Left lung (tissue), 10 donors: ENCODE measurements around the gene ETV5. TPM values are rescaled to one million over a fixed set of nuclear protein-coding genes. Genes with fewer than 3 reads are reported as not detected.

ENCODE experiments used
- ATAC-seq: fragments of 200-7000 bp; cut with Tn5 transposase; one replicate; pipeline ENCODE4 v1.9.1; 2020; ENCODE audit warnings: moderate library complexity
- DNase-seq, 4 donors: peaks; one replicate each; pipeline ENCODE4 v3.0.0-alpha.2; 2013 to 2020
- H3K27ac ChIP-seq, 2 donors: fragments of 200-600 bp; sonication (generic) in 1 of 2; one replicate each; pipeline versions ENCODE4 v1.5.0 to v1.8.0; 2020 to 2021
- H3K27me3 ChIP-seq, 2 donors: fragments of 200-600 bp; sonication (generic) in 1 of 2; one replicate each; pipeline versions ENCODE4 v1.5.0 to v1.8.0; 2020 to 2021
- H3K36me3 ChIP-seq, 2 donors: fragments of 200-600 bp; sonication (generic) in 1 of 2; one replicate each; pipeline versions ENCODE4 v1.5.0 to v1.8.0; 2020 to 2021
- H3K4me1 ChIP-seq, 2 donors: fragments of 200-600 bp; one replicate each; pipeline ENCODE4 v1.8.0; 2021
- H3K4me3 ChIP-seq, 2 donors: fragments of 200-600 bp; sonication (generic) in 1 of 2; one replicate each; pipeline versions ENCODE4 v1.5.0 to v1.8.0; 2020 to 2021; ENCODE audit warnings: mild to moderate bottlenecking in 1 of 2
- H3K9me3 ChIP-seq, 2 donors: fragments of 200-600 bp; sonication (generic) in 1 of 2; one replicate each; pipeline versions ENCODE4 v1.5.0 to v1.8.0; 2020 to 2021
- intact Hi-C, 2 donors: fragments of 100-400 bp; cut with DNase I; formaldehyde crosslinking; loops; one replicate each; pipeline versions ENCODE4 v1.11.2 to v1.14.2; 2022
- polyA plus RNA-seq, 6 donors: library from polyadenylated mRNA; unstranded; fragments of 120-200 nt; gene quantifications; one replicate each; pipeline ENCODE4 v1.2.1, GENCODE V29; 2013; ENCODE audit not compliant: insufficient read length in 6 of 6
- total RNA-seq, 2 donors: library from RNA; stranded (reverse); fragmentation: NEBNext Ultra II Directional; extraction: Animal tissue kit (Norgen Biotek cat#: 25700); gene quantifications; one replicate each; pipeline ENCODE4 v1.2.1, GENCODE V29; 2021
- TF ChIP-seq, protein P1 (sequence below), 2 donors: fragments of 200-600 bp; sonication (generic) in 1 of 2; IDR thresholded peaks; one replicate each; pipeline versions ENCODE4 v1.5.0 to v1.8.0; 2021; ENCODE audit warnings: antibody characterized with exemption in 2 of 2
- donor health status: DM: no; HTN: yes; CAD: no.
- donor health status: DM: no; HTN: no; CAD: no.

Gene ETV5
- total and polyA plus RNA-seq, 8 donors, result 40.7 to 332 (median 266) TPM

GRCh38 chr3:186001842-186002241 is 107.0 kb downstream of the ETV5 start:
- intact Hi-C loops, result no loop called here
- no peaks in the 10 kb centered on the region for H3K9me3 ChIP-seq
- no peaks in the 10 kb centered on the region for H3K4me1 ChIP-seq
- TF ChIP-seq, protein P1, sequence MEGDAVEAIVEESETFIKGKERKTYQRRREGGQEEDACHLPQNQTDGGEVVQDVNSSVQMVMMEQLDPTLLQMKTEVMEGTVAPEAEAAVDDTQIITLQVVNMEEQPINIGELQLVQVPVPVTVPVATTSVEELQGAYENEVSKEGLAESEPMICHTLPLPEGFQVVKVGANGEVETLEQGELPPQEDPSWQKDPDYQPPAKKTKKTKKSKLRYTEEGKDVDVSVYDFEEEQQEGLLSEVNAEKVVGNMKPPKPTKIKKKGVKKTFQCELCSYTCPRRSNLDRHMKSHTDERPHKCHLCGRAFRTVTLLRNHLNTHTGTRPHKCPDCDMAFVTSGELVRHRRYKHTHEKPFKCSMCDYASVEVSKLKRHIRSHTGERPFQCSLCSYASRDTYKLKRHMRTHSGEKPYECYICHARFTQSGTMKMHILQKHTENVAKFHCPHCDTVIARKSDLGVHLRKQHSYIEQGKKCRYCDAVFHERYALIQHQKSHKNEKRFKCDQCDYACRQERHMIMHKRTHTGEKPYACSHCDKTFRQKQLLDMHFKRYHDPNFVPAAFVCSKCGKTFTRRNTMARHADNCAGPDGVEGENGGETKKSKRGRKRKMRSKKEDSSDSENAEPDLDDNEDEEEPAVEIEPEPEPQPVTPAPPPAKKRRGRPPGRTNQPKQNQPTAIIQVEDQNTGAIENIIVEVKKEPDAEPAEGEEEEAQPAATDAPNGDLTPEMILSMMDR (IDR thresholded peaks at IDR 0.05), result no peak
- DNase-seq (no peak), ATAC-seq (no peak)
- no peak overlapping the region for H3K4me3 ChIP-seq
- H3K36me3 ChIP-seq, result no peaks in the 10 kb centered on the region
- H3K27me3 ChIP-seq, result peaks cover 0 to 4% of the 10 kb centered on the region in 2 donors
- H3K27ac ChIP-seq, result no peak overlapping the region

GRCh38 chr3:185999221-185999620 is 109.7 kb downstream of the ETV5 start:
- no peak overlapping the region for H3K4me3 ChIP-seq
- no peaks in the 10 kb centered on the region for H3K4me1 ChIP-seq
- intact Hi-C loops, result no loop called here
- DNase-seq (no peak), ATAC-seq (no peak)
- H3K27me3 ChIP-seq, result peaks cover 0 to 4% of the 10 kb centered on the region in 2 donors
- no peaks in the 10 kb centered on the region for H3K9me3 ChIP-seq
- no peaks in the 10 kb centered on the region for H3K36me3 ChIP-seq
- H3K27ac ChIP-seq, result no peak overlapping the region
- TF ChIP-seq, protein P1 (IDR thresholded peaks at IDR 0.05), result no peak

DNA sequence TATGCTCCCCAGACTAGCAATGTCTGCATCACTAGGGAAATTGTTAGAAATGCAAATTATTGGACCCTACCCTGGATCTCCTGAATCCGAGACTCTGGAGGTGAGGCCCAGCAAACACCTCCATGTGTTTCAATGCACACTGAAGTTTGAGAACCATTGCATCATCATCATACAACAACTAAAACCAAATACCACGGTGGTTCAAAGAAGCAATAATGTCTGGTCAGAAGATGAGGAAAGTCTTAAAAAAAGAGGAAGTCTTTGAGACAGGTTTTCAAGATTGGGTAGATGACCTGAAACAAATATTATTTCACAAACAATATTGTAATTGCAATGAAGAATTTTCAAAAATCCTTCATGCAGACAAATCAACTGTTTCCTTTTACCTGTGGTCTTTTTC is 110.8 kb downstream of the ETV5 start:
- DNase-seq, result no peak
- H3K27me3 ChIP-seq, result peaks cover 0 to 4% of the 10 kb centered on the region in 2 donors
- H3K4me1 ChIP-seq, result no peaks in the 10 kb centered on the region
- intact Hi-C loops, result no loop called here
- no peak overlapping the region for H3K4me3 ChIP-seq
- TF ChIP-seq, protein P1 (IDR thresholded peaks at IDR 0.05), result no peak
- no peak overlapping the region for H3K27ac ChIP-seq
- no peaks in the 10 kb centered on the region for H3K9me3 ChIP-seq
- no peaks in the 10 kb centered on the region for H3K36me3 ChIP-seq
- ATAC-seq, result no peak

DNA sequence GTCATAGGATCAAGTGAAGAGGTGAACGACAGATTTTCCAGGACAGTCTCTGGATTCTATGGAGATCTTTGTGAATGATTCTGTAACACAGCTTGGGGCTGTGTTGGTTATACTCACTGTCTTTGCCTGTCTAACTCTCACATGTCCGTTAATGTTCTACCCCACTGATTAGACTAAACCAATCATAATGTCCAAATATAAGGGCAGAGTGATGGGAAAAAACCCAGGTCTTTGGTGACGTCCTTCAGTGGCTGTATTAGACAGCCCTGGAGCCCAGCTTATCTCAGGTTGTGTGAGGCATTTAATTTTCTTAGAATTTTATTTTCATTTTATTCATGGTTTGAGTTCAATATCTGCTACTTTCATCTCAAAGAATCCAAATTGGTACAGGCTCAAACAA is 111.8 kb downstream of the ETV5 start:
- H3K27me3 ChIP-seq, result peaks cover 0 to 1% of the 10 kb centered on the region in 2 donors
- no peaks in the 10 kb centered on the region for H3K4me1 ChIP-seq
- no peak overlapping the region for H3K27ac ChIP-seq
- no peaks in the 10 kb centered on the region for H3K9me3 ChIP-seq
- ATAC-seq, result no peak
- intact Hi-C loops, result no loop called here
- TF ChIP-seq, protein P1 (IDR thresholded peaks at IDR 0.05), result no peak
- no peak for DNase-seq
- H3K36me3 ChIP-seq, result no peaks in the 10 kb centered on the region
- H3K4me3 ChIP-seq, result no peak overlapping the region

Other genes starting within 250 kb of the ETV5 start
- gene TRA2B, start 171.1 kb downstream of the ETV5 start, total RNA-seq, result 100 to 1,000 TPM in 1 of 2 donors, 10 to 100 TPM in 1; 86.0 to 124 TPM
- 100 to 1,000 TPM; 267 to 300 (median 282) TPM for gene TRA2B, start 171.1 kb downstream of the ETV5 start, polyA plus RNA-seq